Liver (tissue), 9 donors: ENCODE data around the gene CD164L2. TPM values are rescaled to one million over a fixed set of nuclear protein-coding genes. Genes with fewer than 3 reads are reported as not detected.

Experiments
- DNase-seq: peaks from one replicate; pipeline ENCODE4 v3.0.0-alpha.2; 2017; ENCODE audit warnings: low spot score
- H3K27ac ChIP-seq, 2 donors: one replicate each; pipeline ENCODE4 v1.7.0; 2013; ENCODE audit warnings: inconsistent platforms in 2 of 2, low read length in 2 of 2, control low read depth in 1 of 2, low read depth in 1 of 2, mild to moderate bottlenecking in 1 of 2
- H3K27me3 ChIP-seq, 4 donors: one replicate each; pipeline versions ENCODE4 v1.6.1 to v1.7.0; 2013; ENCODE audit warnings: low read length in 3 of 4, inconsistent platforms in 1 of 4, mild to moderate bottlenecking in 1 of 4, moderate library complexity in 1 of 4; ENCODE audit not compliant: control insufficient read depth in 4 of 4, insufficient read depth in 4 of 4
- H3K36me3 ChIP-seq, 4 donors: one replicate each; pipeline versions ENCODE4 v1.6.1 to v1.7.0; 2013; ENCODE audit warnings: low read length in 3 of 4, mild to moderate bottlenecking in 3 of 4, low read depth in 1 of 4, moderate library complexity in 1 of 4; ENCODE audit not compliant: control insufficient read depth in 4 of 4, insufficient read depth in 3 of 4
- H3K4me1 ChIP-seq, 4 donors: one replicate each; pipeline versions ENCODE4 v1.6.1 to v1.7.0; 2013; ENCODE audit warnings: low read length in 3 of 4, mild to moderate bottlenecking in 3 of 4, moderate library complexity in 1 of 4; ENCODE audit not compliant: control insufficient read depth in 4 of 4, insufficient read depth in 4 of 4
- H3K4me3 ChIP-seq, 3 donors: one replicate each; pipeline versions ENCODE4 v1.6.1 to v1.7.0; 2013; ENCODE audit warnings: low read length in 3 of 3, control low read depth in 1 of 3, low read depth in 1 of 3, mild to moderate bottlenecking in 1 of 3
- H3K9ac ChIP-seq, 2 donors: one replicate each; pipeline ENCODE4 v1.7.0; 2013; ENCODE audit warnings: low read length in 2 of 2, mild to moderate bottlenecking in 2 of 2, moderate library complexity in 2 of 2, control low read depth in 1 of 2, low read depth in 1 of 2
- H3K9me3 ChIP-seq, 4 donors: one replicate each; pipeline versions ENCODE4 v1.6.1 to v1.7.0; 2013; ENCODE audit warnings: low read length in 3 of 4; ENCODE audit not compliant: control insufficient read depth in 4 of 4
- ATF3 ChIP-seq: IDR thresholded peaks from 2 replicates; pipeline ENCODE4 v1.6.1; 2016; ENCODE audit warnings: antibody characterized with exemption
- CTCF ChIP-seq: fragments of 150-350 bp; IDR thresholded peaks from 2 replicates; pipeline ENCODE4 v1.5.1; 2017; ENCODE audit warnings: improper control_type of control experiment, low read depth, low read length; ENCODE audit not compliant: missing input control
- FOXA1 ChIP-seq: IDR thresholded peaks from 2 replicates; pipeline ENCODE4 v1.6.1; 2016; ENCODE audit warnings: antibody characterized with exemption
- FOXA2 ChIP-seq: IDR thresholded peaks from 2 replicates; pipeline ENCODE4 v1.6.1; 2016; ENCODE audit warnings: antibody characterized with exemption
- GABPA ChIP-seq, 2 donors: IDR thresholded peaks in 1 of 2; conservative IDR thresholded peaks in 1 of 2; 2 replicates each; pipeline ENCODE4 v1.6.1; 2016; ENCODE audit warnings: antibody characterized with exemption in 2 of 2, mild to moderate bottlenecking in 1 of 2, moderate library complexity in 1 of 2
- HNF4A ChIP-seq, 2 donors: conservative IDR thresholded peaks; 2 replicates each; pipeline ENCODE4 v1.6.1; 2016; ENCODE audit warnings: antibody characterized with exemption in 2 of 2, mild to moderate bottlenecking in 2 of 2
- HNF4G ChIP-seq: IDR thresholded peaks from 2 replicates; pipeline ENCODE4 v1.6.1; 2016; ENCODE audit warnings: antibody characterized with exemption
- MAX ChIP-seq: IDR thresholded peaks from 2 replicates; pipeline ENCODE4 v1.6.1; 2016; ENCODE audit warnings: antibody characterized with exemption
- RAD21 ChIP-seq, 2 donors: IDR thresholded peaks; 2 replicates each; pipeline ENCODE4 v1.6.1; 2016; ENCODE audit warnings: antibody characterized with exemption in 2 of 2, mild to moderate bottlenecking in 2 of 2
- REST ChIP-seq: IDR thresholded peaks from 2 replicates; pipeline ENCODE4 v1.6.1; 2016; ENCODE audit warnings: antibody characterized with exemption, mild to moderate bottlenecking
- RXRA ChIP-seq, 2 donors: IDR thresholded peaks; 2 replicates each; pipeline ENCODE4 v1.6.1; 2017 to 2018; ENCODE audit warnings: antibody characterized with exemption in 2 of 2, mild to moderate bottlenecking in 1 of 2
- TAF1 ChIP-seq: conservative IDR thresholded peaks from 2 replicates; pipeline ENCODE4 v1.6.1; 2016; ENCODE audit warnings: antibody characterized with exemption, mild to moderate bottlenecking
- YY1 ChIP-seq: IDR thresholded peaks from 2 replicates; pipeline ENCODE4 v1.6.1; 2016; ENCODE audit warnings: antibody characterized with exemption, mild to moderate bottlenecking
- ZBTB33 ChIP-seq: IDR thresholded peaks from 2 replicates; pipeline ENCODE4 v1.6.1; 2016; ENCODE audit warnings: antibody characterized with exemption
- WGBS: extraction: QIAGEN DNeasy Blood & Tissue Kit; methylation state at CpG from one replicate; pipeline ENCODE4 v1.1.7; 2013; 5-methylcytosine and 5-hydroxymethylcytosine counted together
- polyA plus RNA-seq, 2 donors: library from polyadenylated mRNA; stranded (reverse) in 1 of 2; unstranded in 1 of 2; fragments of 200-250 nt in 1 of 2; fragments of >200 nt in 1 of 2; fragmentation: Nextera tagmentation in 1 of 2; extraction: Ambion mirVana in 1 of 2; gene quantifications; one replicate each; pipeline versions ENCODE4 v1.2.1 to v1.2.3, GENCODE V29; 2013 to 2015
- total RNA-seq, 2 donors: library from RNA; depleted of rRNA; stranded (reverse); fragments of >200 nt; gene quantifications; one replicate each; pipeline ENCODE4 v1.2.3, GENCODE V29; 2014
- donor health status: healthy.
- donor health status: healthy.
- donor health status: healthy.
- donor health status: healthy.
- donor health status: healthy.

CD164L2 gene
- total and polyA plus RNA-seq, 4 donors, result not detected

- no peak overlapping the region for H3K4me3 ChIP-seq
- H3K27ac ChIP-seq, result no peak overlapping the region
- 55% methylated on average over 19 of the region's 19 CpGs for WGBS
- no peak for DNase-seq
- no peaks in the 10 kb centered on the region for H3K27me3 ChIP-seq
- H3K36me3 ChIP-seq, result no peaks in the 10 kb centered on the region
- TF ChIP-seq YY1 (no peak), RAD21 (IDR thresholded peaks at IDR 0.05) (no peak), MAX (no peak), REST (no peak), HNF4A (conservative IDR thresholded peaks at IDR 0.05) (no peak), CTCF (no peak), TAF1 (no peak), ATF3 (no peak)
- H3K4me1 ChIP-seq, result peaks cover 0 to 12% (median 2%) of the 10 kb centered on the region in 4 donors
- no peaks in the 10 kb centered on the region for H3K9me3 ChIP-seq
- no peak overlapping the region for H3K9ac ChIP-seq
Measured at GRCh38 chr1:27399251-27400025, 16.3 kb upstream of the CD164L2 start.

- DNase-seq, result no peak
- peaks cover 0 to 10% (median under 1%) of the 10 kb centered on the region in 4 donors for H3K4me1 ChIP-seq
- TF ChIP-seq TAF1, result no peak
- TF ChIP-seq FOXA2, result no peak
- no peak for TF ChIP-seq ATF3
- TF ChIP-seq MAX, result no peak
- no peak for TF ChIP-seq HNF4A (conservative IDR thresholded peaks at IDR 0.05)
- no peak for TF ChIP-seq GABPA (IDR thresholded peaks at IDR 0.05 in 1 of 2, conservative IDR thresholded peaks at IDR 0.05 in 1 of 2)
- TF ChIP-seq HNF4G, result no peak
- TF ChIP-seq ZBTB33, result no peak
- TF ChIP-seq RXRA (IDR thresholded peaks at IDR 0.05), result no peak
- no peak for TF ChIP-seq FOXA1
- no peak for TF ChIP-seq REST
- no peak for TF ChIP-seq RAD21 (IDR thresholded peaks at IDR 0.05)
- TF ChIP-seq YY1, result no peak
Measured at GRCh38 chr1:27398405-27399149, 15.4 kb upstream of the CD164L2 start.

More at GRCh38 chr1:27398405-27399149, 15.4 kb upstream of the CD164L2 start:
- no peak overlapping the region for H3K4me3 ChIP-seq
- no peaks in the 10 kb centered on the region for H3K27me3 ChIP-seq
- no peak overlapping the region for H3K9ac ChIP-seq
- H3K9me3 ChIP-seq, result no peaks in the 10 kb centered on the region
- H3K36me3 ChIP-seq, result no peaks in the 10 kb centered on the region
- H3K27ac ChIP-seq, result no peak overlapping the region
- 72% methylated on average over 4 of the region's 4 CpGs for WGBS
